Heart right ventricle (tissue), 16 donors: ENCODE measurements around the gene HINT3. TPM values are rescaled to one million over a fixed set of nuclear protein-coding genes. Genes with fewer than 3 reads are reported as not detected.
"Not testable (repeated sequence)": the region's sequence is repeated elsewhere in the genome, so short reads cannot be mapped to it uniquely, and the experiment has no call there.

ENCODE experiments used
- ATAC-seq, 8 donors: fragments of 200-7000 bp; cut with Tn5 transposase; one replicate each; pipeline ENCODE4 v1.9.1; 2020; ENCODE audit warnings: mild to moderate bottlenecking in 8 of 8, moderate library complexity in 8 of 8, moderate number of reproducible peaks in 1 of 8
- DNase-seq, 2 donors: peaks; one replicate each; pipeline ENCODE4 v3.0.0-alpha.2; 2020
- H3K27ac ChIP-seq, 10 donors: fragments of 200-600 bp; sonication (generic) in 2 of 10; one replicate each; pipeline versions ENCODE4 v1.5.0 to v1.8.0; 2020 to 2022; ENCODE audit warnings: mild to moderate bottlenecking in 3 of 10
- H3K27me3 ChIP-seq, 7 donors: fragments of 200-600 bp; one replicate each; pipeline ENCODE4 v1.8.0; 2021 to 2022; ENCODE audit warnings: mild to moderate bottlenecking in 2 of 7
- H3K36me3 ChIP-seq, 9 donors: fragments of 200-600 bp; sonication (generic) in 1 of 9; one replicate each; pipeline versions ENCODE4 v1.5.0 to v1.8.0; 2020 to 2022; ENCODE audit warnings: mild to moderate bottlenecking in 2 of 9
- H3K4me1 ChIP-seq, 9 donors: fragments of 200-600 bp; sonication (generic) in 1 of 9; one replicate each; pipeline versions ENCODE4 v1.5.0 to v1.8.0; 2020 to 2022; ENCODE audit warnings: mild to moderate bottlenecking in 4 of 9
- H3K4me3 ChIP-seq, 10 donors: fragments of 200-600 bp; sonication (generic) in 2 of 10; one replicate each; pipeline versions ENCODE4 v1.5.0 to v1.8.0; 2020 to 2022; ENCODE audit warnings: mild to moderate bottlenecking in 7 of 10, moderate library complexity in 2 of 10
- H3K9me3 ChIP-seq, 11 donors: fragments of 200-600 bp in 10 of 11; sonication (generic) in 2 of 11; one replicate each; pipeline versions ENCODE4 v1.5.0 to v1.8.0; 2013 to 2022; ENCODE audit warnings: mild to moderate bottlenecking in 2 of 11, control low read depth in 1 of 11, moderate library complexity in 1 of 11
- WGBS, 2 donors: extraction: QIAGEN DNeasy Blood & Tissue Kit; methylation state at CpG; one replicate each; pipeline ENCODE4 v1.1.7; 2013; ENCODE audit warnings: inconsistent platforms in 1 of 2; 5-methylcytosine and 5-hydroxymethylcytosine counted together
- intact Hi-C, 10 donors: fragments of 100-400 bp; cut with DNase I; formaldehyde crosslinking; loops; one replicate each; pipeline versions ENCODE4 v1.11.1 to v1.14.2; 2022
- polyA plus RNA-seq, 2 donors: library from polyadenylated mRNA; stranded (reverse); fragments of 200-250 nt; gene quantifications; one replicate each; pipeline ENCODE4 v1.2.3, GENCODE V29; 2013
- total RNA-seq, 10 donors: library from RNA; stranded (reverse); fragmentation: NEBNext Ultra II Directional in 3 of 10; extraction: Animal tissue kit (Norgen Biotek cat#: 25700) in 3 of 10; gene quantifications; one replicate each; pipeline versions ENCODE4 v1.2.1 to v1.2.4, GENCODE V29; 2021 to 2023
- TF ChIP-seq, protein P1 (sequence below), 9 donors: fragments of 200-600 bp; sonication (generic) in 2 of 9; IDR thresholded peaks; one replicate each; pipeline versions ENCODE4 v1.5.0 to v1.8.0; 2021 to 2022; ENCODE audit warnings: antibody characterized with exemption in 9 of 9, mild to moderate bottlenecking in 5 of 9, moderate library complexity in 1 of 9
- donor health status: Arrhythmogenic right ventricular cardiomyopathy.
- donor health status: ischemic (EF 13 %, LVEDD 7.1; RV severe dilation, severe dysfunction).
- donor health status: healthy with polysubstance abuse.
- donor health status: DM: no; HTN: yes; CAD: no.
- donor health status: DM: no; HTN: no; CAD: no.
- donor health status: ischemic (EF 25% LVEDD 6.9; RV normal size, moderate dysfunction).
- donor health status: ischemic (EF 25% LVEDD 5.7; RV mildly dilated, moderate dysfunction).
- donor health status: healthy.
- donor health status: DM: yes; HTN: yes; CAD: no.
- donor health status: Ischemic cardiomyopathy.
- donor health status: ischemic (EF 35%, LVEDD 5.7; RV mildly dilated, moderate dysfunction).
- donor health status: nonischemic (EF 11% LVEDD 7.7; RV severe dilation, severe dysfunction).
- donor health status: DM: yes; HTN: yes; CAD: no.
- donor health status: PGD.
- donor health status: ischemic (EF 29% LVEDD 5.4; RV normal size, mild dysfunction).
- donor health status: nonischemic (EF 23%, LVEDD 6.1; RV moderate dilation, normal function).

HINT3 gene
- total and polyA plus RNA-seq, 12 donors, result 6.2 to 41.6 (median 33.6) TPM

DNA sequence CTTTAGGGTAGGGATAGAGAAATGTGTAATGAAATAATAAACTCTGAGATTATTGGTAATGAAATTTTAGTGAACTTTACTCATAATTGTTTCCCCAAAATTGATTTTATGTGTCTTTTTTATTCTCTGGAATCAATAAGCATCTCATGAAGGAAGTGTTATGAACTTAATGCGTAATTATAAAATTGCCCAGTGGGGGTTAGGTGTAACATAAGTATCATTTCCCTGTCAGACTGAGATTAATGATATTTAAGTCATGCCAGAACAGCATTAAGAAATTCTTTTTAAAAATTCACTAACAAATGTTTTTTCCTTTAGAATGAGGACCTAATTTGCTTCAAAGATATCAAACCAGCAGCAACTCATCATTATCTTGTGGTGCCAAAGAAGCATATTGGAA is 10.0 kb downstream of the HINT3 start:
- Histone ChIP-seq H3K36me3 (peaks cover 0 to 35% (median 7%) of the 10 kb centered on the region in 9 donors), H3K27me3 (no peaks in the 10 kb centered on the region), H3K4me3 (no peak overlapping the region), H3K4me1 (peaks cover 0 to 4% (median 0%) of the 10 kb centered on the region in 9 donors), H3K27ac (no peak overlapping the region), H3K9me3 (no peaks in the 10 kb centered on the region)
- ATAC-seq (no peak), DNase-seq (no peak)
- TF ChIP-seq, protein P1, sequence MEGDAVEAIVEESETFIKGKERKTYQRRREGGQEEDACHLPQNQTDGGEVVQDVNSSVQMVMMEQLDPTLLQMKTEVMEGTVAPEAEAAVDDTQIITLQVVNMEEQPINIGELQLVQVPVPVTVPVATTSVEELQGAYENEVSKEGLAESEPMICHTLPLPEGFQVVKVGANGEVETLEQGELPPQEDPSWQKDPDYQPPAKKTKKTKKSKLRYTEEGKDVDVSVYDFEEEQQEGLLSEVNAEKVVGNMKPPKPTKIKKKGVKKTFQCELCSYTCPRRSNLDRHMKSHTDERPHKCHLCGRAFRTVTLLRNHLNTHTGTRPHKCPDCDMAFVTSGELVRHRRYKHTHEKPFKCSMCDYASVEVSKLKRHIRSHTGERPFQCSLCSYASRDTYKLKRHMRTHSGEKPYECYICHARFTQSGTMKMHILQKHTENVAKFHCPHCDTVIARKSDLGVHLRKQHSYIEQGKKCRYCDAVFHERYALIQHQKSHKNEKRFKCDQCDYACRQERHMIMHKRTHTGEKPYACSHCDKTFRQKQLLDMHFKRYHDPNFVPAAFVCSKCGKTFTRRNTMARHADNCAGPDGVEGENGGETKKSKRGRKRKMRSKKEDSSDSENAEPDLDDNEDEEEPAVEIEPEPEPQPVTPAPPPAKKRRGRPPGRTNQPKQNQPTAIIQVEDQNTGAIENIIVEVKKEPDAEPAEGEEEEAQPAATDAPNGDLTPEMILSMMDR (IDR thresholded peaks at IDR 0.05), result no peak
- WGBS, 2 donors, result 99 to 100% methylated on average over 1 of the region's 1 CpG
- intact Hi-C loops, result loop anchor here in 3 of 10 donors (5.0 kb wide), 3 partner anchors 109 to 659 kb away; no protein-coding TSS in a partner anchor

- no peak for ATAC-seq
- no peak for DNase-seq
- Histone ChIP-seq H3K9me3 (no peaks in the 10 kb centered on the region), H3K4me3 (no peak overlapping the region), H3K27me3 (no peaks in the 10 kb centered on the region), H3K36me3 (peaks cover 0 to 48% (median 7%) of the 10 kb centered on the region in 9 donors), H3K27ac (no peak overlapping the region), H3K4me1 (peaks cover 0 to 4% (median 0%) of the 10 kb centered on the region in 9 donors)
- intact Hi-C loops, result loop anchor here in 3 of 10 donors (5.0 kb wide), 3 partner anchors 111 to 661 kb away; no protein-coding TSS in a partner anchor
- TF ChIP-seq, protein P1 (IDR thresholded peaks at IDR 0.05), result no peak
- 85 to 90% methylated on average over 2 of the region's 2 CpGs for WGBS, 2 donors
Observed at GRCh38 chr6:125968493-125968892, 11.9 kb downstream of the HINT3 start.

DNA sequence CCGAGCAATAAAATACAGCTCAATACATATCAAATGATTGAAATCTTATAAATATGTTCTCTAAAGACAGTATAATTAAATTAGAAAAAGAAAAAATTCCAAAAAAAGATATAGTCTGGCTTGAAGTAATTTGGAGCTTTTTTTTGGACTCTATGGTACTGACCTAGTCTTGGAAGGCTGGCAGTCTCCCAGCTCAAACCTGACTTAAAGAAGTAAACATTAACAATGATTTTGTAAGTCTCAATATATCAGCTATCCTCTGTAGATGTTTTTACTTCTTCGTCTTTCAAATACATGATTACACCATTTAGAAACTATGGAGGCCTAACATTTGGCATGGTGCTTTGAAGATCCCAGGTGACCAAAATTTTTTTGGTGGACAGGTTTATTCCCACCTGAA is 14.2 kb downstream of the HINT3 start:
- H3K27ac ChIP-seq, result no peak overlapping the region
- TF ChIP-seq, protein P1 (IDR thresholded peaks at IDR 0.05), result no peak
- H3K36me3 ChIP-seq, result peaks cover 0 to 66% (median 7%) of the 10 kb centered on the region in 9 donors
- WGBS, 2 donors, result 0 to 64% methylated on average over 2 of the region's 2 CpGs
- H3K9me3 ChIP-seq, result no peaks in the 10 kb centered on the region
- ATAC-seq (no peak), DNase-seq (no peak)
- intact Hi-C loops, result loop anchor here in 7 of 10 donors (5.0 to 10.0 kb wide), 5 partner anchors 63 to 658 kb away; no protein-coding TSS in a partner anchor
- no peak overlapping the region for H3K4me3 ChIP-seq
- H3K27me3 ChIP-seq, result no peaks in the 10 kb centered on the region
- no peaks in the 10 kb centered on the region for H3K4me1 ChIP-seq

- intact Hi-C loops, result loop anchor here in 7 of 10 donors (2.0 to 10.0 kb wide), 6 partner anchors 65 to 660 kb away; no protein-coding TSS in a partner anchor
- H3K4me3 ChIP-seq, H3K27me3 ChIP-seq, H3K9me3 ChIP-seq, H3K4me1 ChIP-seq, DNase-seq, H3K27ac ChIP-seq, ATAC-seq: not testable (repeated sequence)
- H3K36me3 ChIP-seq, result peaks cover 0 to 75% (median 7%) of the 10 kb centered on the region in 9 donors
- 98 to 100% methylated on average over 1 of the region's 1 CpG for WGBS, 2 donors
Observed at GRCh38 chr6:125972478-125972877, 15.9 kb downstream of the HINT3 start.

- WGBS, 2 donors, result 39 to 44% methylated on average over 5 of the region's 5 CpGs
- Histone ChIP-seq H3K27ac (no peak overlapping the region), H3K36me3 (peaks cover 0 to 72% (median 7%) of the 10 kb centered on the region in 9 donors), H3K4me1 (no peaks in the 10 kb centered on the region), H3K4me3 (no peak overlapping the region), H3K27me3 (no peaks in the 10 kb centered on the region), H3K9me3 (no peaks in the 10 kb centered on the region)
- TF ChIP-seq, protein P1 (IDR thresholded peaks at IDR 0.05), result peak in 8 of 9 donors; percentile 29 to 74 (median 62)
- intact Hi-C loops, result loop anchor here in 7 of 10 donors (5.0 to 10.0 kb wide), 5 partner anchors 67 to 662 kb away; no protein-coding TSS in a partner anchor
- DNase-seq (no peak), ATAC-seq (peak in 3 of 8 donors; percentile 47 to 67 (median 51))
Observed at GRCh38 chr6:125974214-125974866, 17.8 kb downstream of the HINT3 start.
